SK-MEL-5 (cell line): Measurements from ENCODE around the gene VENTX. TPM values are rescaled to one million over a fixed set of nuclear protein-coding genes. Genes with fewer than 3 reads are reported as not detected.

Experiments used
- DNase-seq: peaks from one replicate; pipeline ENCODE4 v3.0.0-alpha.2; 2016; ENCODE audit warnings: low read depth, low spot score
- in situ Hi-C: cut with HindIII; loops from 2 replicates; pipeline ENCODE4 v1.10.0; 2016; ENCODE audit warnings: low sequenced_read_pairs, high pct_unique_total_duplicates, low pct_unique_long_range_greater_than_20kb
- total RNA-seq: library from RNA; depleted of rRNA; stranded (reverse); fragments of >200 nt; shearing (Covaris generic); gene quantifications from 2 replicates; pipeline ENCODE4 v1.2.3, GENCODE V29; 2014

VENTX gene
- total RNA-seq, 1 experiment from 2014 or later = not detected

- DNase-seq = no peak
- in situ Hi-C loops = no loop called here
Observed at GRCh38 chr10:133245439-133246235, 8.0 kb downstream of the VENTX start.

DNA sequence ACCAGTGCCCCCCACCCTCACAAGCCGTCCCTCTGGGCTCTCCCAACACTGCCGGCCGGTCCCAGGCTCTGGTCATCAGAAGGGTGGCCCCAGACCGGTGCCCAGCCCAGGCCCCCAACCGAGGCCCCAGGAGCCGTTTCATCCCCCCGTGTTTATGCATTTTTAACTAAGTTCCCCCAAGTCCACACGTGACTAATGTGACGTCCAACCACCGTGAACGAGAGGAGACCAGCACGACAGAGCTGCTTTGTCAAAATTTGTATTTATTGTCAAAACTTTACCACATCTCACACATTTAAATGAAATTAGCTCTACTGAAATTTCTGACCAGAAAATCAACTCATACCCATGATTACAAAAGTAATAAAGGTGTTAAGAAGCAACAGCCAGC lies 8.6 kb downstream of the VENTX start:
- no peak for DNase-seq
- in situ Hi-C loops = no loop called here

DNA sequence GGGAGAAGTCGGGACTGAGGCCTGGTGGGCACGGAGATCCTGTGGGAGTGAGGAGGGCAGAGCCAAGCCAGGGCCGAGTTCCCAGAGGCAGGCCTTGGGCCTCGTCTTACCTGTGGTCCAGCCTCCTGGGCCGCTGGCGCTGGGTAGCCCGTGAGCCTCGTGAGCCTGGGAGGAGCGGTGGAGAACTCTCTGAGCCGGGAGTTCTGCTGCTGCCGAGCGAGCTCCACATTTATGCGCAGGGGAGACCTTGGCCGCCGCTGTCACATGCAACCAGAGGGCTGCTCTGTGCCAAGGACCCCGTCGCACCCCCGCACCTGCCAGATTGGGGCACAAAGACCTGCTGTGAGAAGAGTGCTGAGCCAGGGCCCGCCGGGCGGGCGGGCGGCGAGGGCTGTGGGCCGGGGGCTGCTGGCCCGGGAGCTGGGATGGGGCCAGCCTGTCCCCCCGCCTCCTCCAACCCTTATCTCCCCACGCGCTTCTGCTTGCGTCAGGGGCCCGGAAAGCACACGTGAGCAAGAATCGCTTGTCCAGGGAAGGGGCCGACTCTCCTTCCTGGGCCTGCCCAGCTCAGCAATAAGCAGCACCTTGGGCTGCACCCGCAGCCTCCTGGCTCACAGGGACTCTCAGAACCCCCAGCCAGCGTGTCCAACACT lies 10.2 kb downstream of the VENTX start:
- no peak for DNase-seq
- in situ Hi-C loops = no loop called here

DNA sequence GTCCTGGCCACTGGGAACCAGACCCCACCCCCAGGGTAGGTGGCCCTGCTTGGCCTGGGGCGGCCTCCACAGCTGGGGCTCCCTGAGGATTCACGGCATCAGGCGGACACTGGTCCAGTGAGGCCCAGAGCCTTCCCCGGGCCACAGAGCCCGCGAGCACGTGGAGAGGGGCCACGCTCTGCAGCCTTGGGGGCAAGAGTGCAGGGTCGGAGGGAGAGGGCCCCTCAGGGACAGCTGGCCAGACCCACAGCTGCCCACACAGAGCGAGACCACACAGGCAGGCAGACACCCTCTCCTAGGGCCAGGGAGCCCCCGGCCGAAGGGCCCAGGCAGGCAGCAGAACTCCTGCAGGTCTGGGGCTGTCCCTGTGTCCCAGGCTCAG lies 10.7 kb downstream of the VENTX start:
- DNase-seq = no peak
- in situ Hi-C loops = no loop called here

DNA sequence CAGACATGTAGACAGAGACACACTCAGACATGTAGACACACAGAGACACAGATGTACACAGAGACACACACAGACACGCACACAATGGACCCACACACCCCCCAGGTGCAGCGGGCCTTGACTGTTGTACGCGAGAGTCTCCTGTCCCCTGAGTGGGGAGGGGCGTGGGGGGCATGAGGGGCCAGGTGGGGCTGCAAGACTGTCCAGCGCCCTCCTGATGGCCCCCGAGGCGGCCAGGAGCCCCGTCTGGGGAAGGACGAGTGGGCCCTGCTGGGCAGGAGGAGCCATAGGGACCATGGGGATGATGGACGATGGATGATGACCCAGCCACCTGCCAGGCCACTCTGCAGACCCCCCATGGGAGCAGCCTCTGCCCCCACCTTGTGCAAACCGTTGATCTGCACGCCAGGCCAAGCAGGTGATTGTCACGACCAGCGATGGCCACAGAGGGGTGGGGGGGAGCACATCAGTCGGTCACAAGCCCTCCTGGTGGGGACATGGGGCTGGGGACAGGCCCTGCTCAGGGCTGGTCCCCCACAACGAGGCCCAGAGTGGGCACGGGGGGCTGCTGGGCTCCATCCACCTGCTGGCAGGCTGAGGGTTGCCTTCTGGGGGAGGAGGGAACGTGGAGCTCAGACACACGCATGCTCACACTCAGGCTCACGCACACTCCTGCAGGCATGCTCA lies 11.6 kb downstream of the VENTX start:
- DNase-seq = no peak
- in situ Hi-C loops = no loop called here

- in situ Hi-C loops = no loop called here
- no peak for DNase-seq
Observed at GRCh38 chr10:133249975-133250754, 12.5 kb downstream of the VENTX start.

- no peak for DNase-seq
- in situ Hi-C loops = no loop called here
Observed at GRCh38 chr10:133251388-133252222, 13.9 kb downstream of the VENTX start.

DNA sequence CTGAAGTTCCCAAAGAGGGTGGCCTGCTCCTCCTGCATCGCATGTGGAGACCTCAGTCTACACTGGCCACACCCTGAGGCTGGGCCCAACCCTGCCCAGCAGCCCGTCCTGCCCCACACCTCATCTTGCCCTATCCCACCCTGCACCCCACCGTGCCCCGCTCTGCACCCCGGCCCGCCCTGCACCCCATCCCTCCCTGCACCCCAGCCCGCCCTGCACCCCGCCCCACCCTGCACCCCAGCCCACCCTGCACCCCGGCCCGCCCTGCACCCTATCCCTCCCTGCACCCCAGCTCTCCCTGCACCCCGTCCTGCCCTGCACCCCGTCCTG lies 14.5 kb downstream of the VENTX start:
- DNase-seq = no peak
- in situ Hi-C loops = no loop called here

GRCh38 chr10:133253361-133253955 lies 15.8 kb downstream of the VENTX start:
- in situ Hi-C loops = no loop called here
- DNase-seq = no peak

DNA sequence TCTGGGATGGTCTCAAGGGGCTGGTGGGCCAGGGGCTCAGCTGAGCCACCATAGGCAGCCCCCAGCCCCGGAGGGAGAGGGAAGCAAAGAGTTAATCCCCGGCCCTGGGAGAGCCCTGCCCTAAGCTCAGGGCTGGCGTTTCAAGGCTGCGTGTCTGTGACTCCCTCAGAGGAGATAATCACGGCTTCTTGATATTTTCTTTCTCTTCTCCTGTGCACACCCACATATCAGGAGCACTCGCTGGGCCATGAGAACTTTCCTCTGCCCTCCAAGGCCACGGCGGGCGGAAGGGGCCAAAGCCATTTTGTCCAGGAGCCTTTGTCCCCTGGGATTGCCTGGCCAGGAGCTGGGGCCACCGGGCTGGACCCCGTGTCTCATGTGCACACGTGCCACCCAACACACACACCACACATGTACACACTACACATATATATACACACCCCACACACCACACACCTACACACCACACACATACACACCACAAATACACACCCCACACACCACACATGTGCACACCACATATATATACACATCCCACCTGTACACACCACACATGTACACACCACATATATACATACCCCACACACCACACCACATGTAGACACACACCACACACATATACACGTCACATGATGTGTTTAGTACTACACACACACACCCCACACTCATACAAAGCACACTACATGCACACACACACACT lies 16.9 kb downstream of the VENTX start:
- in situ Hi-C loops = no loop called here
- no peak for DNase-seq

DNA sequence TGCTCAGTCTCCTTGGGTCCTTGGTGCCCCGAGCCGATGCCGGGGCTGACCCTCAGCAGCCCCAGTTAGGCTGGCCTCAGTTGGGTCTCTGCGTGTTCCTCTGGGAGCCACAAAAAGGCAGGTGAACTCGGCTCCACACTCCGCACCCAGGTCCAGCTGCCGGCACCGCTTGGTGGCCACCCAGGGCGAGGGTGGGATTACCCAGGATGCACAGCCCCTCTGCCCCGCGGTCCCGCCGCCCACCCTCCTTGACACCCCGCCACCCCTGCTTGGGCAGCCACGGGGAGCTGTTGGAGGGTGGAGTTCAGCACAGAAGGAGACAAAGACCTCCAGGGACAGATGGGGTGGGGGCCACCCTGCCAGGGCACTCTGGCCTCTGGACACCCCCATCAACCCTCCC lies 17.7 kb downstream of the VENTX start:
- in situ Hi-C loops = no loop called here
- DNase-seq = no peak

GRCh38 chr10:133257489-133258065 lies 19.9 kb downstream of the VENTX start:
- in situ Hi-C loops = no loop called here
- peak; percentile 48 for DNase-seq

GRCh38 chr10:133258066-133258817 lies 20.6 kb downstream of the VENTX start:
- in situ Hi-C loops = no loop called here
- DNase-seq = no peak

GRCh38 chr10:133258818-133259601 lies 21.4 kb downstream of the VENTX start:
- DNase-seq = peak; percentile 93
- in situ Hi-C loops = no loop called here

GRCh38 chr10:133259602-133259989 lies 21.9 kb downstream of the VENTX start:
- no peak for DNase-seq
- in situ Hi-C loops = no loop called here
